GM19238 (cell line): ENCODE measurements around the gene ANKS3.

Source experiments
- DNase-seq: peaks from one replicate; pipeline ENCODE4 v3.0.0; 2011; ENCODE audit warnings: low spot score; ENCODE audit not compliant: insufficient read length

The ANKS3 gene

DNA sequence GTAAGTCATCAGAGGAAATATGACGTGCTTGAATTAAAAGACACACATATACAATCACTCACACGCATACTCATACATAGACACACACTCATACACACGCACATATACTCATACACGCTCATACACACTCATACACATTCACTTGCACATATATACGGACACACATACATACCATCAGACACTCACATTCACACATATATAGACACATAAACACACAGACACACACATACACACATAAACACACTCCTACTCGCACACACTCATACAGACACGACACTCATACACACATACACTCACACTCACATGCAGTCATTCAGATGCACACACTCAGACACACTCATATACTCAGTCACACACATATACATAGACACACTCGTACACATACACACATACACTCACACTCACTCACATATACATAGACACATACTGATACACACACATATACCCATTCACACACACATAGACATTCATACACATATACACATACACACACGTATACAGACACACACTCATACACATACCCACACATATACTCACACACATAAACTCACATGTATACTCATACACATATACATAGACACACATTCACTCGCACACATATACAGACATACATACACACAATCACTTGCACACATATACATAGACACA, 65.6 kb downstream of the ANKS3 start:
- no peak for DNase-seq

DNA sequence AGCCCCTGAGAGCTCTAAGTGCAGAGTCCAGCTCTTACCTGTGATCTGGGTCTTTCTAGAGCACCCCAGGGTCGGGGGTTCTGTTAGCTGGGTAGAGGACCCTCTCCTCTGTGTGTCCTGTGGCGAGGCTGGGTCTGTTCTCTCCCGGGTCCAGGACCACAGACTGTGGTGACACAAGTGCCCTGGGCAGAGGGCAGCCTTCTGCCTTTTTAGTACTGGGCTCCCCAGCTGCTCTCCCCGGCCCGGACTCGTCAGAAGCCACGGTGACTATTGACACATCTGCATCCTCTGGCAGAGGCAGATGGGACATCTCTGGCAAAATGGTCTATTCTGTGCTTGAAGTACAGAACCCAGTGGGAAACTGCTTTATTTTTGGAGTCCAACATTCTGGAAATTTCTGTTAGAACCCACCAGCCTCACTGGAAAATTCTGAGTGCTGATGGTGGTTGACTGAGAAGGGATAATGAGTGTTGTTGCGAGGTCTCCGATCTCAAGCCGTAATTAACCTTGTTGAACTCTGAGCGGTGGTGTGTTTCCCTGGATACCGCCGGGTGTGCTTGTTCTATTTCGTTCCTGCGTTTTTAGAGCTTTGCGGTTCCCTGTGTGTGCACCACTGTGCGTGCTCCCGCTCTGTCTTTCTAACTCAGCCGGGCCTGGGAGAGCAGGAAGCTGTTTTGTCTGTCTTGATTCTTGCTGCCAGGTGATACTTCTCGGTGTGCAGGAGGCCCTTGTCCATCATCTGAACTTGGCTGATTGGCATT, 66.7 kb downstream of the ANKS3 start:
- DNase-seq: no peak

- DNase-seq: no peak
Observed at GRCh38 chr16:4666537-4667202, 67.4 kb downstream of the ANKS3 start.

- peak; percentile 63 for DNase-seq
Observed at GRCh38 chr16:4664538-4665418, 69.3 kb downstream of the ANKS3 start.

- no peak for DNase-seq
Observed at GRCh38 chr16:4663777-4664465, 70.2 kb downstream of the ANKS3 start.

GRCh38 chr16:4663465-4663776, 70.7 kb downstream of the ANKS3 start:
- DNase-seq: no peak

- no peak for DNase-seq
Observed at GRCh38 chr16:4661661-4662060, 72.4 kb downstream of the ANKS3 start.

- peak; percentile 61 for DNase-seq
Observed at GRCh38 chr16:4660454-4661007, 73.5 kb downstream of the ANKS3 start.

GRCh38 chr16:4659363-4660353, 74.4 kb downstream of the ANKS3 start:
- DNase-seq: no peak

- DNase-seq: no peak
Observed at GRCh38 chr16:4656695-4657686, 77.1 kb downstream of the ANKS3 start.

GRCh38 chr16:4656221-4656620, 77.8 kb downstream of the ANKS3 start:
- no peak for DNase-seq

DNA sequence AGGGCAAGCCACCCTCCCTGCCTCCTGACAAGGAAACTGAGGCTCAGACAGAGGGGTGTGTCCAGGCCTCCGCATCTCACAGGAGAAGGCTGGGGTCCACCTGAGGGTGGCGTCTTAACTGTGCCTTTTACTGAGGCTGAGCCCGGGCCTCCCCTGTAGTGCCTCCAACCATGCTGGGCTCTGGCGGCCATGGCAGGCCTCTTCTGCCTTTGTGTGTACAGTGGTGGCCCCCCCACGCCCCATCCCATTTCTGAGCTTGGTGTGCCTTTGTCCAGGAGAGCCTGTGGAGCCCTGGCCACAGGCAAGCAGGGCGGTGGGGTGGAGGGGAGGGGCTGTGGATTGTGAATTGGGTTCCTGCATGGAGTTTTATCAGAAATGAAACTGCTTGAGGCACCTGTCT, 78.3 kb downstream of the ANKS3 start:
- no peak for DNase-seq

DNA sequence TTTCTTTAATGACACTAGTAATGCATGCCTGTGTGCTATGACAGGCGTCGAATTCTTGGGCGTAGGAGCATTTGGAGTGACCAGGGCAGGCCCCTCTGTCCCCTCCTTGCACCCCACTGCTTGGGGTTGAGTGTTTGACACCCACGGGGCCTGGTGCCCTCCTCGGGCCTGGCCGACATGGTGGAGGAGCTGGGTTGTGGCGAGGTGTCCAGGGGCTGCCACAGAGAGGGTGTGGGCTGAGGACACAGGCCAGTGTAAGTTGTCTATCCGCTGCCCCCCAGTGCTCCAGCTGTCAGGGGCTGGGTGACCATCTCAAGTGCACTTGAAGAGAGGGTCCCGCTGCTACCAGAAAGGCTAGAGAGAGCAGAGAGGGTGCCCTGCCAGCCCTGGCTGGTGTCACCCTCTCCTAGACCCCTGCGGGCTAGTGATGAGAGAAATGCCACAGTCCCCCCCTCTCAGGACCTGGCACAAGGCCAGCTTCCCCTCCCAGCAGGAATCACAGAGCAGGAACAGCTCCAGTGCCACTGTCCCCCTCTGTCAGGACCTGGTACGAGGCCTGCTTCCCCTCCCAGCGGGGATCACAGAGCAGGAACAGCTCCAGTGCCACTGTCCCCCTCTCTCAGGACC, 79.0 kb downstream of the ANKS3 start:
- DNase-seq: no peak

DNA sequence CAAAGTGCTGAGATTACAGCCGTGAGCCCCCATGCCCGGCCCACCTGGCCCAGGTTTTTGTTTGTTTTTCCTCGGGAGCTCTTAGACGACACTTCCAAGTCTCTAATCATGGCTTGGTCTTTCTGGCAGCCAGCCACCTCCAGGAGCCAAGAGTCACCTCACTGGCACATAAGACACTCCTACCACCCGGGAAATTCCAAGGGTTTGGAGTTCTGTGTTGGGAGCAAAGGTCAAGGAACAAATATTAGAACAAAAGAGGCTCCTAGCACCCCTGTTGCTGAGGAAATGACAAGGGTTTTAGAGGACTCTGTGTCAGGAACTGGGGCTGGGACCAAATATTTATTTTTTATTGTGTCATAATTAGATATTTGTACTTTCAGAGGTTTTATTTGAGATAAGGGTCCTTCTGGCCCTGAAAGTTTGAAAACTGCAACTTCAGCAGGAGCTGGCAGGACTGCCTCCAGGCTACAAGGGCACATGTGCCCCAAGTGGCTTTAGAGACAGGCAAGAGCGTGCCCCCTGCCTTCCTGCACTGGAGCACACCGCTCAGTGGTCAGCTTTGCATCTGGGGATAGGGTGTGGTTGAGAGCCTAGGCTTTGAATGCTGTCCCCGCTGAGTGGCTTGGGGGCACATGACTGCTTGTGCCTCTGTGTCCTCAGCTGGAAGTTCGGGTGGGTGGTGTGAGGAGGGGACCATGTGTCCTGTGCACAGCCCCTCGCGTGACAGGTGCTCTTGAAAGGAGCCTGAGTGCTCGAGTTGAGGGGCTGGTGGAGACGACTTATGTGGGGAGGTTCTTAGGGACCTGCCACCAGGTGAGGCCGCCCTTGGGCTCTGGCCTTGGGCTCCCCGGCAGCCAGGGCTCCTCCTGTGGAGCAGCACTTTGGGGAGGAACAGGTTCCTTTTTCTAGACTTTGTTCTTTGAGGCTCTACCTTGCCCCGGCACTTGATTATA, 79.8 kb downstream of the ANKS3 start:
- DNase-seq: no peak

GRCh38 chr16:4652561-4652960, 81.5 kb downstream of the ANKS3 start:
- no peak for DNase-seq

DNA sequence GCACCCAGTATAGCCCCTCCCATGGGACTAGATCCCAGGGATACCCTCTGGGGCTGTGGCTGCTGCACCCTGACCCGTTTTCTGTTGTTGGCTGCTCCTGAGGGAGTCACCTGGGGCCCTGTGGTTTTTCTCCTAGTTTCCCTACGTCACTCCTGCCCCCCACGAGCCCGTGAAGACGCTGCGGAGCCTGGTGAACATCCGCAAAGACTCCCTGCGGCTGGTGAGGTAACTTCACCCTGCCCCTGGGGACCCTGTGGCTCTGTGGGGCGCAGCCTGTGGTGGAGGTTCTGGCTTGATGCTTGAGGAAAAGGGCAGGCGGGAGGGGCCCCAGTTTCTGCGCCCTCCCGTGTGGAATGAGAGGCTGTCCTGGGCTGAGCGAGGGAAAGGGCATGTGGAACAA, 82.2 kb downstream of the ANKS3 start:
- DNase-seq: no peak
